ENCODE data around the gene PTPRK. TPM values are rescaled to one million over a fixed set of nuclear protein-coding genes. Genes with fewer than 3 reads are reported as not detected.

Gene PTPRK
- total RNA-seq, 1 donor from 2014 or later = 87.4 TPM

DNA sequence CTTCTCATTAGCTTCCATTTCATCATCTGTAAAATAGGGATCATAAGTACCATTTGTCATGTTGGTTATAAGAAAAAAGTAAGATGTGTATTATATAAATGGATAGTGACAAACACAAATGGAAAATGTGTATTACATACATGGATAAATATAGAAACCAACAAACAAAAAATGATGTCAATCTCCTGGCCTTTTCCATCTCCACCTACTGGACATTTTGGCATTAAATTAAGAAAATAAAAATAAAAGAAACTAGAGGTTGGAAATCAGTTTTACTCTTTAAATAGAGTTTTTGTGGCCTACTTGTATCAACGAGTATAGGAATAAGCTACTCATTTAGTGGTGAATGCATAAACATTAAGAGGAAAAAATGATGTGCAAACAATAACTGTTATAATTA, 552.0 kb downstream of the PTPRK start:
- DNase-seq (ENCODE audit: low read depth in 2 of 2) = no peak

DNA sequence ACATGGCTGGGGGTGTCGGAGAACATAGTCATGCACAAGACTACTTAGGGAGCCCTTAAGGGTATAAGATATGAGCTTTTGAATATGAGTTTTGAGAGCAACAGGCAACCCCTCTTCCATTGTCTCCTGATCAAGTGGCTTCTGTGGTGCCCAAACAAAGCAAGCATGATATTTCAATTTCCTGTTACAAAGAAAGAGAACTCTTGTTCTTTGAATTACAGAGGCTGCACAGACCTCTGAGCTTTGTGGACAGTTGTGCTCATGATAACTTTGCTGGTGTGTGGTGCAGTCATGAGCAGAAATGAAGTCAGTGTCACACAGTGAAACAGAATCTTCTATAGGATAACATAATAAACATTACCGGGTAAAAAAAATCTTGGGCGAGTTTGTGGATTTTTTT, 552.7 kb downstream of the PTPRK start:
- no peak for DNase-seq (ENCODE audit: low read depth in 2 of 2)

DNA sequence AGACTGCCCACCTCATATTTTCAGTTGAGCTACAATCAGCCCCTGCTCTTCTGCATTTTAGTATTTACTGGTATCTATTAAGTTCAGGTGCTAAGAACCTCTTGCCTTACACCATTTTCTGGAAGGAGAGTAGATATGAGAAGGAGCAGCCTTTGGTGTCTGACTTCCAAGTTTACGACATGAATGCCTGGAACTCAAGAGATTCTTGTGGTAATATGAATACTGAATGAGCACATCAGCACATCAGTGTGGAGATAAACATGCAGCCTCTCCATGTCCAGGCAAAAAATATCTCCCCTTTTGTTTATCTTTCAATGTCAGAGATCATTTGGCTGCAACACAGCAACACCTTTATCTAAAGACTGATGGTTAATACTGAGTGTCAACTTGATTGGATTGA, 553.8 kb downstream of the PTPRK start:
- DNase-seq (ENCODE audit: low read depth in 2 of 2) = no peak

DNA sequence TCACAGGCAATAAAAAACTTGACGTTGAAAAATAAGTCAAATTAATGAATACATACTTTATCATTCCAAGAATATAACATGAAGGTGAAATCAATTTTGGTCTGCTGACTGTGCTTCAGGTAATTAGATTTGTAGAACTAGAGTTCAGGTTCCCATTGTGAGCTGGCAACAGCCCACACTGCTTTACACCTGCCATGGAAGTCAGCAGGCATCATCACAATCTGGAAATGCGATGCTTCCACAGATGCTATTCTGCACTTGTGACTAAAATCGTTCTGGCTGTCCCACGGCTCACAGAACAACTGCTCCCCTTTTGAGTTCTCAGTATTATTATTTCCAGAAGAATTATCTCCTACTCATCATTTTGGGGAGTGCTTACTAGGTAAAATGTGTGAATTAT, 556.9 kb downstream of the PTPRK start:
- no peak for DNase-seq (ENCODE audit: low read depth in 2 of 2)

DNA sequence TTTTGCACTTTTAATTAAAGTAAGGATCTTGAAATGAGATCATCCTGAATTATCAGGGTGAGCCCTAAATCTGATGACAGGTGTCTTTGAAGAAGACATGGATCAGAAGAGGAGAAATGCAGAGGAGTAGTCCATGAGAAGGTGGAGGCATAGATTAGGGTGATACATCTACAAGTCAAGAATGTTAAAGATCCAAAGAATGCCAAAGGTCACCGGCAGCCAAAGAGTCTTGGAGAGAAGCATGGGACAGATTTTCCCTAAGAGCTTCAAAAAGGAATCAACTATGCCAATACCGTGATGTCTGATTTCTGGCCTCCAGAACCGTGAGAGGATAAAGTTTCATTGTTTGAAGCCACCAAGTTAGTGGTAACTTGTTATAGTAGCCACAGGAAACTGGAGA, 560.5 kb downstream of the PTPRK start:
- DNase-seq (ENCODE audit: low read depth in 2 of 2) = no peak

DNA sequence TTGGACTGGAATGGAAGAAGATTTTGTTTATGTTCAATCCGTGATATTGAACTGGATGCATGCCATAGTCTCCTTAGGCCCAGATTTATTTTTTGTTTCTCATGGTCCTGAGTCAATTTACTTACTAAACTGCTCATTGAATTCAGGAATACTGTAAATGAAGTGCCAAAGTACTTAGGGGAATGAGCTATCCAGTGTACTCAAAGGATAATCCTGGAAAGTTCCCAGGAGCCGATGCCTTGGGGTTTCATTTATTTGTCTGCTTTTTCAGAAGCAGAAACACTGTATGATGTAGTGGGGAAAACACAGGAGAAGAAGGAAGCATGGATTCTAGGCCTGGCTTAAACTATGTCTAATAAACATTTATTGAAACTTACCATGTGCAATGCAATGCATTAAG, 563.4 kb downstream of the PTPRK start:
- no peak for DNase-seq (ENCODE audit: low read depth in 2 of 2)

DNA sequence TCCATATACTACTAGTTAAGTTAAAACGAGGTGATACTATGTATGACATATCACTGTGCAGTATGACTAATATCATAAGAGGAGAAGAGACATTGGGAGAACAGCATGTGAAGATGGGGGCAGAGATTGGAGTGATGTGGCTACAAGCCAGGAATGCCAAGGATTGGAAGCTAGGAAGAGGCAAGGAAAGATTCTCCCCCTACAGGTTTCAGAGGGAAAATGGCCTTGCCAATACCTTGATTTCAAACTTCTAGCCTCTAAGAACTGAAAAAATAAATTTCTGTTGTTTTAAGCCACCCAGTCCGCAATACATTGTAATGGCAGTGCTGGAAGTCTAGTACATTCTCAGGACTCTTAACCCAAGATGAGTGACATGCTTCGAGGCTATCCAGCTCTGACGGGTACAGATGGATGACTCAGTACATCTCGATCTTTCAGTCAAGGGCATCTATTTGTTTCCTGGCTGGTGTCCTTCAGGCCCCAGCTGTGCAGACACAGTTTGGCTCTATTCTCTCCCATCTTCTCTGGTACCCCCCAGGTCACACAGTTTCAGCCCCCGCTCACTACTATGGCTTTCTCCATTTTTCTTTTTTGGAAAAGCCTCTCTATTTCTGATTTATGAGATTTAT, 564.0 kb downstream of the PTPRK start:
- DNase-seq (ENCODE audit: low read depth in 2 of 2) = no peak

DNA sequence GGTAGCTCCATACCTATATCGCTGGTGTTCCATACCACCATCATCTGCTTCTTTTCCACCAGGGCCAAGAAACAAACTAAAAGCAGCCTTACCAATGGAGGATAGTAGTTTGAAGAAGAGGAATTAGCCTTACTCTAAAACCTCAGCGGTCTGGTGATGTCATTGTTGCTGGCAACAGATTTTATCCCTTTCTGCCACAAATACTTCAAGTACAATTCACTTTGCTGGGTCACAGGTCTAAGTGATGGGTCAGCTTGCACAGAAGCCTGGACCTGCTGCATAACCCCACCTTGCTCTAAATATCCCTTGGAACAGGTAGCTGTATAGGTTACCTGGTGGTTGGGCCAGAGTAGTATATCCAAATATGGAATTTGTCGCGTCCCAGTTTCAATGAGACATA, 566.3 kb downstream of the PTPRK start:
- no peak for DNase-seq (ENCODE audit: low read depth in 2 of 2)

DNA sequence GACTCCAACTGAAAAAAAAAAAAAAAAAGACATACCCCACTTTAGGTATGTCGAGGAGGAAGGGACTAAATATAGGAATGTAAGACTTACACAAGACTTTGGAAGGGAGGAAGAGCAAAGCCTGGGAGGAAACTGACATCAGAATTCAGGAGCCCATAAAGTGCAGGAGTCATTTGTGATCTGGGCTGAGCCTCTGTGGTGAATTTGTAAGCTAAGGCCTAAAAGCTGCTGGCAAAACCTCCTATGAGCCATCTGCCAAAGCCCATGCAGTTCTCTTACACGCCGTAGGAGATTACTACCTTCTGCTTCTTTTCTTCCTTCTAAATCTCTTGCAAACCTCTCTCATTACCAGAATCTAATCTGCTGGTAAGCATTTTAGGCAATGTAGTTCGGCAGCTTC, 567.6 kb downstream of the PTPRK start:
- no peak for DNase-seq (ENCODE audit: low read depth in 2 of 2)

DNA sequence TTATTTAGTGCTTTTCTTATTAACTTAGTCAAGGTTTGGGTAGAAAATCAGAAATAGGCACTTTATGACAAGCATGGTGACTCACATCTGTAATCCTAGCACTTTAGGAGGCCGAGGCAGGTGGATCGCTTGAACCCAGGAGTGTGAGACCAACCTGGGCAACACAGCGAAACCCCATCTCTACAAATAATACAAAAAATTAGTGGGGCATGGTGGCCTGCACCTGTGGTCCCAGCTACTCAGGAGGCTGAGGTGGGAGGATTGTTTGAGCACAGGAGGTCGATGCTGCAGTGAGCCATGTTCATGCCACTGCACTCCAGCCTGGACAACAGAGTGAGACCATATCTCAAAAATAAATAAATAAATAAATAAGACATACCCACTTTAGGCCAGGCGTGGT, 568.2 kb downstream of the PTPRK start:
- DNase-seq (ENCODE audit: low read depth in 2 of 2) = no peak

DNA sequence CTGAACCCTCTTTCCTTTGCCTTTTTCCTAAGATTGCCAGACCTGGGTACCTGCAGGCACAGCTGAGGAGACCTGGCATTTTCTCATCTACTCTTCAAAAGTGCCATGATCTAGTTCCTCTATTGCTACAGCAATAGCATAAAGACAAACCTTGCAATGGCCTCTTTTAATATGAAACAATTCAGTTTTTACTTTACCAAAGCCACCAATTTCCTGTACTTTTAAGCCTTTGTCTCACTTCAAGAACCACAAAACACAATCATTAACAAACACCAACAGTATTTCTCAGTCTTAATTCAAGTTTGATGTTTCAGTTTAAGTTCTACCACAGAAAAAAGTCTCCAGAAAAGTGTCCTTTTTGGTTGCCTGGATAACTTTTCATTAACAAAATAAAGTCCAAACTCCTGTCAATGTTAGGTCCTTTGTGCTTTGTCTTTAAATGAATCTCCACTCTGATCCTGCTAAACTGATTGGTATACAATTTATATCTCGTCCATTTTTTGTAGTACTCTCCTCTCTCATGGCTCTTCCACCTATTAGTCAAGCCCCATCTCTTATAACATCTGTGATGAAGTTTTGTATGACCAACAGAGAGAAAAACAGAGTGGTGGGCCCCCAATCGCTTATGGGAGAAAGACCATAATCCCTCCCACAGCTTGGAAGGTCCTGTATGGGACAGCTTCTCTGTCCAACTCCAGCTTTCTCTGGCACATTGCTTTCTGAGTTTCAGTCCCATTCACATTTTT, 569.1 kb downstream of the PTPRK start:
- DNase-seq (ENCODE audit: low read depth in 2 of 2) = no peak

DNA sequence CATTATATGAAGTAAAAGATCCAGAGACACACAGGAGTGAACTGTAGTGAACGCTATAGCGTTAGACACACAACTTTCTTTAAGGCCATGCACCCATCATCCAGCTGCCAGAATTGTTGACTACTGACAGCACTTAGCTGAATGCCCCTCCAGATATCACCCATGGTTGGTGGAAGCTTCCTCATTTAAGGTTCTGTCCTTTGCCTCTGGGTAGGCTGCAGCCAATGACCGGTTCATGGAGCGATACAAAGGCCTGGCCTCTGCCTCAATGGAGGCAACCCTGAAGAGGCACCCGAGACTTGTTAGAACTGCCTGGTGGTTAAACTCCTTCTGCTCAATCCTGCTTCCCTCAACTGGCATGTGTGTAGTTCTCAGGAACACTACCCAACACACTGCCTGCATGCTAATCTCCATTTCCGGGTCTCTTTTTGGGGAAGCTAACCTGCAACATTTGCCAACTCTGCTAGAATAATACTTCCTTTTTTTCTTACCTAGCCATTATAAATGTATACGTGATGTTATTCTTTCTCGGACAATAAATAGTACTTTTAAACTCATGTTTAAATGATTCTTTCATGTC, 569.7 kb downstream of the PTPRK start:
- DNase-seq (ENCODE audit: low read depth in 2 of 2) = no peak

DNA sequence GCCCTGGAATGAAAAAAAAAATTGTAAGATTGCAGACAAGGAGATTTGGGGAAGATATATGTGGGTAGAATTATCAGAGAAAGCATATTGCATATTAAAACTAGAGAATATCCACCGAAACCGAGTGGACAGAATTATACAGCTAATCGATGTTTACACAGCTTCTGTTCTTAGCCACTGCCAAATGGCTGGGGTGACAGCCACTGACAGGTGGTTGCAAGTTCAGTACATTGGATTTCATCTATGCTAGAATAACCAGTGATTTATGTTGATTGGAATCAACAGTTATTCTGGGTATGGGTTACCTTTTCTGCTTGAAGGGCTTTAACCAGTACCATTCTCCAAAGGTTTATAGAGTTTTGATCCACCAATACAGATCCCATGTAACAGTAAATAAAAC, 571.1 kb downstream of the PTPRK start:
- no peak for DNase-seq (ENCODE audit: low read depth in 2 of 2)

DNA sequence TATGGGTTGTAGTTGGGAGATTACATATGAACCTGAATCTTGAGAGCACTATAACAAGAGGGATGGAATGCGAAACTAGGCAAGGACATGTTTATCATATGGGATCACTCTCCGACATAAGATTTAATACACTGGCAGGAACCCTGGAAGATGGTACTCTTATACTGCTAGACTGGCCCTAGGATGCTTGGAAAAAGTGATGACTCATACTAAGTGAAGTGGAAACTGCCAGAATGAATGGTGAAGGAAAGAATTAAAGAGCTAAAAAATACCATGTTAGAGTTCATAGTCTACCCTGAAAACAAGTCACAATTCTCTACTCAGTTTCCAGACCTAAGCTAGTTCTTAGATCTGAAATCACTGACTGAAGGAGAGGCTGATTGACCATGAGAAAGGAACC, 574.0 kb downstream of the PTPRK start:
- DNase-seq (ENCODE audit: low read depth in 2 of 2) = no peak

DNA sequence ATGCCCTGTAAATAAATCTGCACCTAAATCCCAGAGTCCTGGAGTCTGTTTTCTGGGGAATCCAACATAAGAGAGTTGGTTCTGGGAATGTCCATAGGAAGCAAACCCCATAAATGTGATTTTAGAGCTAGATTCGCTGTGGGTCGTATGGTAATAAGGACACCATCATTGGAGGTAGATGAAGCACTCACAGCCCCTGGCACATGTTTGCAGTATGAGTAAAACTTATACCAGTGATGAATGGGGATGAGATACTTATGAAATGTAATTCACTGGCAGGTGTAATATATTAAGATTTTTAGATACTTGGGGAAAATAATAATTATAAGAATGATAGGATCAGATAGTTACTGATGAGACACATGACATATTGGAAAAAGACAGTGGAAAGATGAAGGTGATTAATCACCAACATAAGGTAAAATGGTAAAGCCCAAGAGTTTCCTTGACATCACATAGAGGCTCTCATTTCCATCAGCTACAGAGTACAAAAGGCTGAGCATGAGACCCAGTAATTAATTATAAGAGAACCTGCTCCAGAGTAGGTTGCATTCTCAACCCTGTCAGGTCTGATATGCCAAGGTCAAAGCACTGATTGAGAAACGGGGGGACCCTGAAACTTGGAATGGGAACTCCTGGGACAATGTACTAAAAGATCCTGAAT, 574.8 kb downstream of the PTPRK start:
- DNase-seq (ENCODE audit: low read depth in 2 of 2) = no peak

DNA sequence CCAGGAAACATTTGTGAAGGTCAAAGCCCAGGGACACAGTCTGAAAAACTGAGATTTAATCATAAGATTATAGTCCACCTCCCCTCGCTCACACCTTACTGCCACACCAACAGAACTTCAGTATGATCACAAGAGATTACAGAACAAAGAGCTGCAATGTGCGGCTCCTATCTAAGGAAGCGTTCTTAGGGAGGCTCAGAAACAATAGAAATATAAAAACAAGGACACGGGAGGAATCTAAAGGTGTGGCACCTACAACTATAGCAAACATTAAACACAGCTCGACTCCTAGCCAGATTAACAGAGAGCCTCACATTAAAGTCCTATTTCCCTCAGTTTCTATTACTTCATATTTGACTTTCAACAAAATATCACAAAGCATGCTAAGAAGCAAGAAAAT, 579.2 kb downstream of the PTPRK start:
- no peak for DNase-seq (ENCODE audit: low read depth in 2 of 2)

DNA sequence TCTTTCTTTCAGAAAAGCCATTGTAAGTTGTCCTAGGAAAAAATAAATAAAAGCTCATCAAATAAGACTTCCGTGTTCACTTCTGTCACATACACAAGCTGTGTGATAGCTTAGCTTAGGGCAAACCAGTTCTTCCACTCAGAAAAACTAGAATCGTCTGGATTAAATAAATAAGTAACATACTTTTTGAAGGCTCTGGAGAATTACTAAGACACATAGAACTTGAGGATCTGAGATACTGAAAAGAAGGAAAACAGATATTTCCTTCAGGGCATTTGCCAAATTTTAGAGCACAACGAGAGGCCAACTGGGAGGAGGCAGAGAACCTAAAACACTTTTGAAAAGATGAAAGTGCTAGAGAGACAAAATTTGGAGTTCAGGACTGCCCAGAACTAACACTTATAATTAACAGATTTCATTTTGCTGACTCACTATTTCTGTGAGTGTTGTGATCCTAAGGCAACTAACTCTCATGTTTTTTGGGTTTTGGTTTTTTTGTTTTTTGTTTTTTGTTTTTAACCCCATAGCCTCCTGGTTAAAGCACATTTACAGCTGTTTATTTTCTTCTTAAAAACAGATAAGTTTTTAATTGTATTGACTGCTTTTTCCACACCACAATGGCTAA, 580.8 kb downstream of the PTPRK start:
- peak in 1 of 2 donors; percentile 10 for DNase-seq (ENCODE audit: low read depth in 2 of 2)

DNA sequence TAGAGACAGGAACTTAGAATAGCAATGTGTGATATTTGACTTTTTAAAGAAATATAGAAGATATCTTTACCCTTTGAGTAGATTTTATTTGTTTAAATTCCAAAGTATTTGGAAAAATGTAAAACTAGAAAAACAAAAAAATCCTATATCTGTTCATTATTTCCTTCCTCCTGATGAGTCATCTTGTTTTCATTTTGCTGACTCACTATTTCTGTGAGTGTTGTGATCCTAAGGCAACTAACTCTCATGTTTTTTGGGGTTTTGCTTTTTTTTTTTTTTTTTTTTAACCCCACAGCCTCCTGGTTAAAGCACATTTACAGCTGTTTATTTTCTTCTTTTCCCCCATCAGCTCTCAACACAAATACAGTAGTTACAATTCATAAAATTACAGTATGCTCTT, 581.7 kb downstream of the PTPRK start:
- DNase-seq (ENCODE audit: low read depth in 2 of 2) = peak; percentile 28 to 63

DNA sequence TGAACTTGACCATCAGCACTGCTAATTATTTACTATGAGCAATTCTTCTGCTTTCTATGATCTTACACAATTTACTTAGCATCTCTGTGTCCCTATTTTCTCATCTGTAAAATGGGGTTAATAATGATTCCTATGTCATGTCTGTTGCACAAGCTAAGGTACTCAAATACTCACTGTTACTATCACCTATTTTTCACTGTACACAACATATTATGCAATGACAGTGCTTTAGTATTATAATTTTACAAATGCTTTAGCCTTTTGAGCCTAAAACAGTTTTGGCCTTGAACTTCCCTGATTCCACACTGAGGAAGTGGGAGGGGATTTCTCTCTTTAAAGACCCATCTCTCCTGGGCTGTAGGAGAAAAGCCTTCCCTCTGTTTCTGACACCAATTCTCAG, 582.7 kb downstream of the PTPRK start:
- no peak for DNase-seq (ENCODE audit: low read depth in 2 of 2)

DNA sequence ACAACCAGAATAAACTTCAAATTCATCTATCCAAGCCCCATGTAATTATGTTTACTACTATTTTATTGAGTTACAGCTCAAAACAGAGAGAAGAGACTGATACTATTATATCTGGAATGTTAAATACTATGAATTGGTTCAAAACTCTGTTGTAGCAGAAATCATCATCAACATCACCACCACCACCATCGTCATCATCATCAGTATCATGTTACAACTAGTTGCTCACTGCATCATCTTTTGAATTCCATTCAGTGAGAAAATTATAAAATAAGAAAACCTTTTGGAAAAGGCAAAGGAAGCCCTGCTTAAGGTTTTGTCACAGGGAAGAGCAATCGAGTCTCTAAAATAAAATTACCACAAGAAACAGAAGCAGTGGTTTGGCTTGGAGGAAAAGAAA, 583.3 kb downstream of the PTPRK start:
- DNase-seq (ENCODE audit: low read depth in 2 of 2) = no peak

DNA sequence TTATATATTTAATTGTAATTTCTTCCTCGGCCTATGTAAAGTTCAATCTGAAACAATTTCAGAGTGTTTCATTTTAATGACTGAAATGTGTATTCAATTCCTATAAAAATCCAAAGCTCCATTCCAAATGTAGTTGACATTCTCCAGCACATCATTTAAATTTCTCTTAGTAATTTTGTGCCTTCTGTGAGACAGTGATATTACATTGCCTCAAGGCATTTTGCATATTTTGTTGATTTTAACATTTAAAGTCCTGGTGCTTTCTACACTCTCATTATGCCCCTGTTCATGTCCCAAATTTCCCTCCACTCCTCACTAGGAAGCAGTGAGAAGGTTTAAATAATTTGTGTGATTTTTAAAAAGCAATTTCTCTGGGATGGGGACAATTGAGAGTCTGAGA, 585.4 kb downstream of the PTPRK start:
- DNase-seq (ENCODE audit: low read depth in 2 of 2) = no peak
